Smooth muscle cell of the coronary artery (primary cell): Measurements from ENCODE around the gene OTOS. TPM values are rescaled to one million over a fixed set of nuclear protein-coding genes. Genes with fewer than 3 reads are reported as not detected.

ENCODE experiments used
- total RNA-seq: library from RNA; depleted of rRNA; stranded (reverse); fragments of >200 nt; gene quantifications from 2 replicates; pipeline ENCODE4 v1.2.3, GENCODE V29; 2014; ENCODE audit warnings: low replicate concordance

Gene OTOS
- 0.23 TPM in 1 of 2 replicates, not detected in the other for total RNA-seq

GRCh38 chr2:240140511-240140910 lies at the start of gene OTOS:
TSS of gene OTOS (minus strand) at chr2:240140658. CDS start at chr2:240140326, 332 bp downstream.

DNA sequence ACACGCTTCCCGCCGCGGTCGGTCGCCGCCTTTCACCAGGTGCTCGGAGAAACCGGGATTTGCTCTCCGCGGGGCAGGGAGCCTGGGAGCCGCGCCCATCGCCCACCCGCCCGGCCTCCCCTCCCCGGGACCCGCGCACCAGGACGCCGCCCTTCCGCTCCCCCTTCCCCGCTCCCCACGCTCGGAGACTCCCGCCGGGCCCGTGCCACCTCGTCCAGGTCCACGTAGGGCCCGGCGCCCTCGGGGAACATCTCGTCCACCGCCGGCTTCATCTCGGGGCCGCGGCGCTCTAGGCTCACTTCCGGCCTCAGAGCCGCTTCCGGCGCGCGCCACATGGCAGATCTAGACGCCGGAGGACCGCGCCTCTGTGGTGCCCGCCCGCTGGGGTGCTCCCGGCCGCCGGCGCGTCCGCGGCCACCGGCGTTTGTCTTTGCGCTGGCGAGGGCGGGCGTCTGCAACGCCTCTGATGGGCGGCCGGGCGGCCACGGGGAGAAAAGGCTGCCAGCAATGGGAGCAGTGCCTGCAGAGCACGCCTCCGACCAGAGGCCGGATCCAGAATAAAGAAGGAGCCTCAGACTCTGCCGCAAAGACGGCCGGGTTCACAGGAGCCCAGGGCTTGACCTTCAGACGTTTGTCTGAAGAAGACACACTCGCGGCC lies 4.3 kb downstream of the OTOS start, which contains the start of gene COPS9:
TSS of gene COPS9 (minus strand) at position 293 of the 658 bp plus-strand sequence. CDS start at position 272, 21 bp downstream.

Other genes starting within 250 kb of the OTOS start
- gene NDUFA10, start 115.3 kb downstream of the OTOS start, total RNA-seq, result 122 and 129 TPM in 2 replicates
- not detected in 2 replicates for gene OR6B2, start 110.2 kb downstream of the OTOS start, total RNA-seq
- not detected in 2 replicates for gene OR6B3, start 87.1 kb downstream of the OTOS start, total RNA-seq
- 63.1 and 151 TPM in 2 replicates for gene COPS9, start 4.4 kb downstream of the OTOS start, total RNA-seq